Islet of Langerhans (tissue), 1 donor: ENCODE results near the gene MEGF10.
"Not testable (repeated sequence)": the region's sequence is repeated elsewhere in the genome, so short reads cannot be mapped to it uniquely, and the experiment has no call there.

Experiments used
- FAIRE-seq: peaks from one replicate; lab custom pipeline; 2011; peaks lifted over from hg19 to GRCh38; lab: Jason Lieb, UNC

MEGF10 gene

GRCh38 chr5:127290019-127290945 lies at the start of gene MEGF10:
TSS of gene MEGF10 (plus strand) at chr5:127290796. CDS start at chr5:127331309, 40,513 bp downstream.
- no peak for FAIRE-seq

- no peak for FAIRE-seq
Measured at GRCh38 chr5:127243011-127243410, 47.6 kb upstream of the MEGF10 start.

- FAIRE-seq = no peak
Measured at GRCh38 chr5:127254729-127255284, 35.8 kb upstream of the MEGF10 start.

GRCh38 chr5:127256886-127257597 lies 33.6 kb upstream of the MEGF10 start:
- no peak for FAIRE-seq

- no peak for FAIRE-seq
Measured at GRCh38 chr5:127260686-127261085, 29.9 kb upstream of the MEGF10 start.

GRCh38 chr5:127265473-127265872 lies 25.1 kb upstream of the MEGF10 start:
- FAIRE-seq = not testable (repeated sequence)

- not testable (repeated sequence) for FAIRE-seq
Measured at GRCh38 chr5:127268342-127268741, 22.3 kb upstream of the MEGF10 start.

GRCh38 chr5:127270713-127271112 lies 19.9 kb upstream of the MEGF10 start:
- not testable (repeated sequence) for FAIRE-seq

- no peak for FAIRE-seq
Measured at GRCh38 chr5:127275641-127276193, 14.9 kb upstream of the MEGF10 start.

GRCh38 chr5:127280491-127281220 lies 9.9 kb upstream of the MEGF10 start:
- no peak for FAIRE-seq

- no peak for FAIRE-seq
Measured at GRCh38 chr5:127281609-127282008, 9.0 kb upstream of the MEGF10 start.

- no peak for FAIRE-seq
Measured at GRCh38 chr5:127288676-127289075, 1.9 kb upstream of the MEGF10 start.

- FAIRE-seq = no peak
Measured at GRCh38 chr5:127290946-127291693, 524 bp downstream of the MEGF10 start.

- FAIRE-seq = no peak
Measured at GRCh38 chr5:127292030-127292735, 1.6 kb downstream of the MEGF10 start.

GRCh38 chr5:127293373-127293772 lies 2.8 kb downstream of the MEGF10 start:
- no peak for FAIRE-seq

- no peak for FAIRE-seq
Measured at GRCh38 chr5:127294829-127295228, 4.2 kb downstream of the MEGF10 start.

GRCh38 chr5:127295454-127295853 lies 4.9 kb downstream of the MEGF10 start:
- FAIRE-seq = no peak

- no peak for FAIRE-seq
Measured at GRCh38 chr5:127296321-127296720, 5.7 kb downstream of the MEGF10 start.

- FAIRE-seq = not testable (repeated sequence)
Measured at GRCh38 chr5:127296894-127297293, 6.3 kb downstream of the MEGF10 start.

GRCh38 chr5:127297348-127298035 lies 6.9 kb downstream of the MEGF10 start:
- no peak for FAIRE-seq
